HG03442 (cell line): ENCODE data around the gene ACOX3.
"Not testable (repeated sequence)": the region's sequence is repeated elsewhere in the genome, so short reads cannot be mapped to it uniquely, and the experiment has no call there.

Experiments used
- ATAC-seq: cut with Tn5 transposase; IDR thresholded peaks from one replicate; pipeline ENCODE4 v1.9.1; 2021; ENCODE audit warnings: mild to moderate bottlenecking, moderate library complexity; ENCODE audit not compliant: unreplicated experiment

The ACOX3 gene

GRCh38 chr4:8342651-8343261, 97.8 kb downstream of the ACOX3 start:
- ATAC-seq, result no peak

- no peak for ATAC-seq
Observed at GRCh38 chr4:8341691-8342090, 98.8 kb downstream of the ACOX3 start.

GRCh38 chr4:8341281-8341680, 99.2 kb downstream of the ACOX3 start:
- ATAC-seq, result not testable (repeated sequence)

- ATAC-seq, result no peak
Observed at GRCh38 chr4:8340781-8341241, 99.7 kb downstream of the ACOX3 start.

GRCh38 chr4:8338351-8338961, 102.1 kb downstream of the ACOX3 start:
- no peak for ATAC-seq

- ATAC-seq, result no peak
Observed at GRCh38 chr4:8336412-8337075, 104.0 kb downstream of the ACOX3 start.

- ATAC-seq, result no peak
Observed at GRCh38 chr4:8335848-8336247, 104.7 kb downstream of the ACOX3 start.

- no peak for ATAC-seq
Observed at GRCh38 chr4:8334786-8335460, 105.6 kb downstream of the ACOX3 start.

- ATAC-seq, result no peak
Observed at GRCh38 chr4:8333726-8334460, 106.6 kb downstream of the ACOX3 start.

- no peak for ATAC-seq
Observed at GRCh38 chr4:8332891-8333331, 107.6 kb downstream of the ACOX3 start.

GRCh38 chr4:8332038-8332857, 108.3 kb downstream of the ACOX3 start:
- ATAC-seq, result no peak

GRCh38 chr4:8331575-8331955, 109.0 kb downstream of the ACOX3 start:
- ATAC-seq, result no peak

- no peak for ATAC-seq
Observed at GRCh38 chr4:8330821-8331574, 109.5 kb downstream of the ACOX3 start.

- ATAC-seq, result no peak
Observed at GRCh38 chr4:8329859-8330761, 110.4 kb downstream of the ACOX3 start.

- ATAC-seq, result no peak
Observed at GRCh38 chr4:8329560-8329858, 111.0 kb downstream of the ACOX3 start.

GRCh38 chr4:8328866-8329559, 111.5 kb downstream of the ACOX3 start:
- ATAC-seq, result no peak

- no peak for ATAC-seq
Observed at GRCh38 chr4:8328456-8328855, 112.1 kb downstream of the ACOX3 start.

- no peak for ATAC-seq
Observed at GRCh38 chr4:8326206-8326605, 114.3 kb downstream of the ACOX3 start.
